OCI-LY1 (cell line): ENCODE data around the gene MTLN.

Source experiments
- CTCF ChIP-seq: fragments of 200-600 bp; sonication (generic), shearing (Covaris generic); IDR thresholded peaks from 2 replicates; pipeline ENCODE4 v1.5.1; 2017; ENCODE audit warnings: mild to moderate bottlenecking, antibody characterized with exemption, low read length, moderate library complexity, mixed read lengths
- EZH2 ChIP-seq: fragments of 200-600 bp; sonication (generic), shearing (Covaris generic); IDR thresholded peaks from 2 replicates; pipeline ENCODE4 v1.8.0; 2017; ENCODE audit warnings: borderline replicate concordance, mixed run types, mild to moderate bottlenecking, antibody characterized with exemption, low read length, moderate library complexity, mixed read lengths

- TF ChIP-seq CTCF (no peak), EZH2 (no peak)
Observed at GRCh38 chr2:110219496-110220189, 7.3 kb upstream of the MTLN start.
